Measurements from ENCODE around the gene ING3. TPM values are rescaled to one million over a fixed set of nuclear protein-coding genes. Genes with fewer than 3 reads are reported as not detected.

ING3 gene
- total and polyA plus RNA-seq, 9 of the 15 experiments (the other 6 are each of a cell fraction or from before 2014, with no cell fraction given) = 22.8 to 233 (median 50.4) TPM

DNA sequence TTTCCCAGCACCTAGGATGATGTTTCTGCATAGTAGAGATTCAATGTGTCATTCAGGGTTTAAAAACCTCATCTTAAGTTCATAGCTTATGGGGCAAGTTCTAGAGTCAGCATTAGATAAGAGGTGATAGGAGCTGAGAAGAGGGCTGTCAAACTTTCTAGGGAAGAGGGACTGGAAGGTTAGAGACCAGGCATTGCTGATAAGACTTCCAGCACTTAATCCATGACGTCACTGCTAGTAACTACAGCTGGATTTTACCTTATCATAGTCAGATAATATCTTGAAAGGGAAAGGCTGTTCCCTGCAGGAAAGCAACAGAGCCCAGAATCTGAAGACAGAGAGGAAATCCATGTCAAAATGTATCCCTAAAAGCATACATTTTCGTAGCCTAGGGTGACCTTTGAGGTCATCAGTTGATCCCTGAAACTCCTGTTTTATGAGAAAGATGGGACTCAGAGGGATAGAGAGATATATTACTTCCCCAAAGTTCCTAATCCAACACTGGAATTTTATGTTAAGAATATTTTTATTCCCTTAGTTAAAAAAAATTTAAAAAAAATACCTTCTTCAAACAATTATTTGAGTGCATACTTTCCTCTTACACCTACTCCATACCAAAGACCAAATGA lies 34.7 kb downstream of the ING3 start (continued):
- TF ChIP-seq, protein P1, sequence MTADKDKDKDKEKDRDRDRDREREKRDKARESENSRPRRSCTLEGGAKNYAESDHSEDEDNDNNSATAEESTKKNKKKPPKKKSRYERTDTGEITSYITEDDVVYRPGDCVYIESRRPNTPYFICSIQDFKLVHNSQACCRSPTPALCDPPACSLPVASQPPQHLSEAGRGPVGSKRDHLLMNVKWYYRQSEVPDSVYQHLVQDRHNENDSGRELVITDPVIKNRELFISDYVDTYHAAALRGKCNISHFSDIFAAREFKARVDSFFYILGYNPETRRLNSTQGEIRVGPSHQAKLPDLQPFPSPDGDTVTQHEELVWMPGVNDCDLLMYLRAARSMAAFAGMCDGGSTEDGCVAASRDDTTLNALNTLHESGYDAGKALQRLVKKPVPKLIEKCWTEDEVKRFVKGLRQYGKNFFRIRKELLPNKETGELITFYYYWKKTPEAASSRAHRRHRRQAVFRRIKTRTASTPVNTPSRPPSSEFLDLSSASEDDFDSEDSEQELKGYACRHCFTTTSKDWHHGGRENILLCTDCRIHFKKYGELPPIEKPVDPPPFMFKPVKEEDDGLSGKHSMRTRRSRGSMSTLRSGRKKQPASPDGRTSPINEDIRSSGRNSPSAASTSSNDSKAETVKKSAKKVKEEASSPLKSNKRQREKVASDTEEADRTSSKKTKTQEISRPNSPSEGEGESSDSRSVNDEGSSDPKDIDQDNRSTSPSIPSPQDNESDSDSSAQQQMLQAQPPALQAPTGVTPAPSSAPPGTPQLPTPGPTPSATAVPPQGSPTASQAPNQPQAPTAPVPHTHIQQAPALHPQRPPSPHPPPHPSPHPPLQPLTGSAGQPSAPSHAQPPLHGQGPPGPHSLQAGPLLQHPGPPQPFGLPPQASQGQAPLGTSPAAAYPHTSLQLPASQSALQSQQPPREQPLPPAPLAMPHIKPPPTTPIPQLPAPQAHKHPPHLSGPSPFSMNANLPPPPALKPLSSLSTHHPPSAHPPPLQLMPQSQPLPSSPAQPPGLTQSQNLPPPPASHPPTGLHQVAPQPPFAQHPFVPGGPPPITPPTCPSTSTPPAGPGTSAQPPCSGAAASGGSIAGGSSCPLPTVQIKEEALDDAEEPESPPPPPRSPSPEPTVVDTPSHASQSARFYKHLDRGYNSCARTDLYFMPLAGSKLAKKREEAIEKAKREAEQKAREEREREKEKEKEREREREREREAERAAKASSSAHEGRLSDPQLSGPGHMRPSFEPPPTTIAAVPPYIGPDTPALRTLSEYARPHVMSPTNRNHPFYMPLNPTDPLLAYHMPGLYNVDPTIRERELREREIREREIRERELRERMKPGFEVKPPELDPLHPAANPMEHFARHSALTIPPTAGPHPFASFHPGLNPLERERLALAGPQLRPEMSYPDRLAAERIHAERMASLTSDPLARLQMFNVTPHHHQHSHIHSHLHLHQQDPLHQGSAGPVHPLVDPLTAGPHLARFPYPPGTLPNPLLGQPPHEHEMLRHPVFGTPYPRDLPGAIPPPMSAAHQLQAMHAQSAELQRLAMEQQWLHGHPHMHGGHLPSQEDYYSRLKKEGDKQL (CRISPR knock-in tag; IDR thresholded peaks at IDR 0.05; ENCODE audit: borderline replicate concordance) = no peak
- TF ChIP-seq ASH1L (IDR thresholded peaks at IDR 0.05; ENCODE audit: borderline replicate concordance, low read depth, partially characterized antibody) = no peak
- no peak for TF ChIP-seq KAT2B (IDR thresholded peaks at IDR 0.05; ENCODE audit: low read depth, low read length)
- TF ChIP-seq, protein P2, sequence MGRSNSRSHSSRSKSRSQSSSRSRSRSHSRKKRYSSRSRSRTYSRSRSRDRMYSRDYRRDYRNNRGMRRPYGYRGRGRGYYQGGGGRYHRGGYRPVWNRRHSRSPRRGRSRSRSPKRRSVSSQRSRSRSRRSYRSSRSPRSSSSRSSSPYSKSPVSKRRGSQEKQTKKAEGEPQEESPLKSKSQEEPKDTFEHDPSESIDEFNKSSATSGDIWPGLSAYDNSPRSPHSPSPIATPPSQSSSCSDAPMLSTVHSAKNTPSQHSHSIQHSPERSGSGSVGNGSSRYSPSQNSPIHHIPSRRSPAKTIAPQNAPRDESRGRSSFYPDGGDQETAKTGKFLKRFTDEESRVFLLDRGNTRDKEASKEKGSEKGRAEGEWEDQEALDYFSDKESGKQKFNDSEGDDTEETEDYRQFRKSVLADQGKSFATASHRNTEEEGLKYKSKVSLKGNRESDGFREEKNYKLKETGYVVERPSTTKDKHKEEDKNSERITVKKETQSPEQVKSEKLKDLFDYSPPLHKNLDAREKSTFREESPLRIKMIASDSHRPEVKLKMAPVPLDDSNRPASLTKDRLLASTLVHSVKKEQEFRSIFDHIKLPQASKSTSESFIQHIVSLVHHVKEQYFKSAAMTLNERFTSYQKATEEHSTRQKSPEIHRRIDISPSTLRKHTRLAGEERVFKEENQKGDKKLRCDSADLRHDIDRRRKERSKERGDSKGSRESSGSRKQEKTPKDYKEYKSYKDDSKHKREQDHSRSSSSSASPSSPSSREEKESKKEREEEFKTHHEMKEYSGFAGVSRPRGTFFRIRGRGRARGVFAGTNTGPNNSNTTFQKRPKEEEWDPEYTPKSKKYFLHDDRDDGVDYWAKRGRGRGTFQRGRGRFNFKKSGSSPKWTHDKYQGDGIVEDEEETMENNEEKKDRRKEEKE (IDR thresholded peaks at IDR 0.05; ENCODE audit: borderline replicate concordance in 1 of 2, control insufficient read depth in 1 of 2, low read depth in 2 of 2, low read length in 1 of 2) = no peak
- TF ChIP-seq SRSF9 (IDR thresholded peaks at IDR 0.05; ENCODE audit: borderline replicate concordance, low read depth, low read length) = no peak
- TF ChIP-seq POU5F1 (IDR thresholded peaks at IDR 0.05; ENCODE audit: borderline replicate concordance, low read depth, low read length, partially characterized antibody) = no peak
- no peak for TF ChIP-seq ZNF780A (CRISPR knock-in tag; IDR thresholded peaks at IDR 0.05)
- TF ChIP-seq SMARCB1 (IDR thresholded peaks at IDR 0.05; ENCODE audit: insufficient read length, low read depth) = no peak
- TF ChIP-seq STAT5A (IDR thresholded peaks at IDR 0.05; ENCODE audit: borderline replicate concordance, low read length) = no peak; the same call in none of the 2 replicates
- TF ChIP-seq SAP30 (IDR thresholded peaks at IDR 0.05; ENCODE audit: borderline replicate concordance, insufficient read depth, low read depth, low read length, poor library complexity, severe bottlenecking) = no peak
- TF ChIP-seq, protein P3, sequence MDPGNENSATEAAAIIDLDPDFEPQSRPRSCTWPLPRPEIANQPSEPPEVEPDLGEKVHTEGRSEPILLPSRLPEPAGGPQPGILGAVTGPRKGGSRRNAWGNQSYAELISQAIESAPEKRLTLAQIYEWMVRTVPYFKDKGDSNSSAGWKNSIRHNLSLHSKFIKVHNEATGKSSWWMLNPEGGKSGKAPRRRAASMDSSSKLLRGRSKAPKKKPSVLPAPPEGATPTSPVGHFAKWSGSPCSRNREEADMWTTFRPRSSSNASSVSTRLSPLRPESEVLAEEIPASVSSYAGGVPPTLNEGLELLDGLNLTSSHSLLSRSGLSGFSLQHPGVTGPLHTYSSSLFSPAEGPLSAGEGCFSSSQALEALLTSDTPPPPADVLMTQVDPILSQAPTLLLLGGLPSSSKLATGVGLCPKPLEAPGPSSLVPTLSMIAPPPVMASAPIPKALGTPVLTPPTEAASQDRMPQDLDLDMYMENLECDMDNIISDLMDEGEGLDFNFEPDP (CRISPR knock-in tag; IDR thresholded peaks at IDR 0.05) = no peak
- TF ChIP-seq, protein P4, sequence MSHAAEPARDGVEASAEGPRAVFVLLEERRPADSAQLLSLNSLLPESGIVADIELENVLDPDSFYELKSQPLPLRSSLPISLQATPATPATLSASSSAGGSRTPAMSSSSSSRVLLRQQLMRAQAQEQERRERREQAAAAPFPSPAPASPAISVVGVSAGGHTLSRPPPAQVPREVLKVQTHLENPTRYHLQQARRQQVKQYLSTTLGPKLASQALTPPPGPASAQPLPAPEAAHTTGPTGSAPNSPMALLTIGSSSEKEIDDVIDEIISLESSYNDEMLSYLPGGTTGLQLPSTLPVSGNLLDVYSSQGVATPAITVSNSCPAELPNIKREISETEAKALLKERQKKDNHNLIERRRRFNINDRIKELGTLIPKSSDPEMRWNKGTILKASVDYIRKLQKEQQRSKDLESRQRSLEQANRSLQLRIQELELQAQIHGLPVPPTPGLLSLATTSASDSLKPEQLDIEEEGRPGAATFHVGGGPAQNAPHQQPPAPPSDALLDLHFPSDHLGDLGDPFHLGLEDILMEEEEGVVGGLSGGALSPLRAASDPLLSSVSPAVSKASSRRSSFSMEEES (CRISPR knock-in tag; IDR thresholded peaks at IDR 0.05) = no peak
- TF ChIP-seq FOXJ2 (tag; IDR thresholded peaks at IDR 0.05) = 0 out of 2 replicates have a peak, but pooled peaks have one; percentile 29
